ENCODE data around the gene AP2A2. TPM values are rescaled to one million over a fixed set of nuclear protein-coding genes. Genes with fewer than 3 reads are reported as not detected.
A peak's percentile ranks its signal among the peaks of the same experiment; 100 is the strongest.

The AP2A2 gene
- total RNA-seq, 1 experiment from 2014 or later = 43.1 TPM

DNA sequence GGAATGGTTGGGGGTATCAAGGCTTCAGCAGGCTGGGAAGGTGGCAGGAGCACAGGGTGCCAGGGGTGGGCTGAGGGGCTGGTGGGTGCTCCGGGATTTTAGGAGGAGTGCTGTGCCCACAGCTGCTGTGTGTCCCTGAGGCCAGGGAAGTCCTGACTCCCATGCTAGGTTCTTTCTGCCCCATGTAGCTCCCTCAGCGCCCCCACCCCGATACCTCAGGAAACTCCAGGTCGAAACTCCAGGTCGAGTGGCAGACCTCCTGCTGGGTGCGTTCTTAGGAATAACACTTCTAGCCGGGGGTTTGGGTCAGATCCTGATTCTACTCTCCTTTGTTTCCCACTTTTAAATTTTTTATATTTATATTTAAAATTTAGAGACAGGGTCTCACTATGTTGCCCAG lies 8.3 kb downstream of the AP2A2 start:
- H3K27me3 ChIP-seq = no peaks in the 10 kb centered on the region
- peaks cover 27% of the 10 kb centered on the region for H3K36me3 ChIP-seq
- DNase-seq = no peak
- no peaks in the 10 kb centered on the region for H3K9me3 ChIP-seq
- no peak overlapping the region for H3K4me3 ChIP-seq

DNA sequence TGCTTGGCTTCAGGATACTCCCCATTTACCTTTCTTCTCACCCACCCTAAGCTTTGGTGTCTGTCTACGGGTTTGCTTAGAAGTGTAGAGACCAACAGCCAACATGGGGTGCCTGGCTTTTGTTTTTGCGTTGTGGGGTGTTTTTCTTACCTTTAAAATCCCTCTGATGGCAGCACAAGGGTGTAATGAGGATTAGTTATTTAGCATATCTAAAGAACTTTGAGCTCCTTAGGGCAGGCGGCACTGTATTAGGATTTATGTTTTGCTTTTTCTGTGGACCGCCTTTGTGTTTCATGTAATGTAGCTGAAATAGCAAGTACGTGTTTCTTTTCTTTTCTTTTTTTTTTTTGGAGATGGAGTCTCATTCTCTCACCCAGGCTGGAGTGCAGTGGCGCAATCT lies 8.9 kb downstream of the AP2A2 start:
- no peaks in the 10 kb centered on the region for H3K9me3 ChIP-seq
- H3K36me3 ChIP-seq = peaks cover 26% of the 10 kb centered on the region
- no peak for DNase-seq
- no peaks in the 10 kb centered on the region for H3K27me3 ChIP-seq
- H3K4me3 ChIP-seq = no peak overlapping the region

DNA sequence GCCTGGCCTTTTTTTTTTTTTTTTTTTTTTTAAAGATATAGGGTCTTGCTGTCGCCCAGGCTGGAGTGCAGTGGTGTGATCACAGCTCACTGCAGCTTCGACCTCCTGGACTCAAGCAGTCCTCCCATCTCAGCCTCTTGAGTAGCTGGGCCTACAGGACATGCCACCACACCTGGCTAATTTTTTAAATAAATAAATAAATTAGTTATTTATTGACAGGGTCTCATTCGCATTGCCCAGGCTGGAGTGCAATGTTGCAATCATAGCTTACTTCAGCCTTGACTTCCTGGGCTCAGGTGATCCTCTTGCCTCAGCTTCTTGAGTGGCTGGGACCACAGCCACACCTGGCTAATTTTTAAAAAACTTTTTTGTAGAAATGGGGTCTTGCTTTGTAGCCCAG lies 10.5 kb downstream of the AP2A2 start:
- Histone ChIP-seq H3K27me3 (no peaks in the 10 kb centered on the region), H3K36me3 (peaks cover 20% of the 10 kb centered on the region), H3K4me3 (no peak overlapping the region), H3K9me3 (no peaks in the 10 kb centered on the region)
- DNase-seq = no peak

DNA sequence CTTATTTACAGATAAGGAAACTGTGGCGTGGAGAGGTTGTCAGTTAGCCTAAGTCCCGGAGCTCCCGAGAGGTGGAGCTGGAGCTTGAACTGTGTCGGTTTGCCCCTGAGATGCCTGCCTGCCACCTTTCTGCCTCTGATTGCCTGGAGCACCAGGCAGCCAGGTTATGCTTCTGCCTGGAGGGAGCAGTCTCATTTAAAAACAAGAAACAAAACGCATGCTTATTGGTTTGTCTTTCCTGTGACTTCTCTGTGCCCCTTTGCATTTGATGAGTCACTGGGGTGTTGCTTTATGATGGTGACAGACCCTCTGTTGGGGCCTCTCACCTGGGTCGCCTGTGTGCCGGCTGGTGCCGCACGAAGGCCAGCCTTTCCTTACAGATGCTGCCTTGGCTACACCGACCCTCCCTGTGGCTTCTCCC lies 12.2 kb downstream of the AP2A2 start:
- no peaks in the 10 kb centered on the region for H3K27me3 ChIP-seq
- H3K9me3 ChIP-seq = no peaks in the 10 kb centered on the region
- H3K36me3 ChIP-seq = peaks cover 13% of the 10 kb centered on the region
- DNase-seq = no peak
- H3K4me3 ChIP-seq = no peak overlapping the region

DNA sequence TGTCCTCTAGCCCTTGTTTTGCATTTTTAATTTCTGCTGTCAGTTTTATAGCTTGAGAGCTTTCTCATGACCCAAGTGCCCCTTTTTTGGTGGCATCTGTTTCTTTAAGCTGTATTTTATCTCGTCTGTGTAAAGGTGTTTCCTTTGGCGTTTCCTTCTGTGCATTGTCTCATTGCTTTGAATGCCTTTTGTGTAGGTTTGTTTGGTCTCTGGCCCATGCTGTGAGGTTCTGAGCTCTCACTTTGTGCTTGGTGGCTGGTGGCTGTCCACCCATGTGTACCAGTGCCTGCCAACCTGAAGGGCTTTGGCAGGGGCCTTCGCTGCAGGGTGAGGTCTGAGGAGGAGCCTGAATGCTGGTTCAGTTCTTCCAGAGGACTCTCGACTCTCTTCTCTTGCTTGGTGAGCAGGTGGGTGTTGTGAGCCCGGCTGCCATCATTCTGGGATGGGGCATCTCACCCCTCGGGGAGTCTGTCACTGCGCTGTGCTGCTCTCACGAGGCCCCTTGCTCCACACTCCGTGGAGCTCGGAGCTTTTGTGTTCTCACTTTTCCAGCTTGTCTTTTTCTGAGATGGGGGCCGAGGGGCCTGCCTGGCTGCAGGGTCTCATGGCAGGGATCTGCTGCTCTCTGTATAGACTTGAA lies 14.9 kb downstream of the AP2A2 start:
- Histone ChIP-seq H3K36me3 (peaks cover 18% of the 10 kb centered on the region), H3K9me3 (no peaks in the 10 kb centered on the region), H3K4me3 (no peak overlapping the region), H3K27me3 (no peaks in the 10 kb centered on the region)
- no peak for DNase-seq

DNA sequence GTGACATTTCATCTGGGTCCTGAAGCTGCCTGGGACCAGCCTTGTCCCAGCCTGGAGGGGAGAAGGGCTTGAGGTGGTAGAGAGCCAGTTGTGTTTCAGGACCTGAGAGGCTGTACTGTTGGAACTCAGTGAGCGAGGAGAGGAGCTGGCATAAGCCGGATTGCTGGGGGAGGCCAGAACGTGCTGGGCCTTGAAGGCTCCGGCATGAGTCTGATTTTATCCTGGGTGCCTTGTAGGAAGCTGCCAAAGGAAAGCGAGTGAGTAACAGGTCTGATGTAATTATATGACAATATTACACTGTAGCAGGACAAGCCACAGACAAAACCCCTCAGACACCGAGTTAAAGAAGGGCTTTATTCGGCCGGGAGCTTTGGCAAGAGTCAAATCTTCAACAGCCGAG lies 17.2 kb downstream of the AP2A2 start:
- no peaks in the 10 kb centered on the region; the same call in 1 of the 2 replicates for H3K9me3 ChIP-seq
- no peak overlapping the region for H3K4me3 ChIP-seq
- peak; percentile 65 for DNase-seq
- H3K36me3 ChIP-seq = peaks cover 36% of the 10 kb centered on the region
- H3K27me3 ChIP-seq = no peaks in the 10 kb centered on the region

DNA sequence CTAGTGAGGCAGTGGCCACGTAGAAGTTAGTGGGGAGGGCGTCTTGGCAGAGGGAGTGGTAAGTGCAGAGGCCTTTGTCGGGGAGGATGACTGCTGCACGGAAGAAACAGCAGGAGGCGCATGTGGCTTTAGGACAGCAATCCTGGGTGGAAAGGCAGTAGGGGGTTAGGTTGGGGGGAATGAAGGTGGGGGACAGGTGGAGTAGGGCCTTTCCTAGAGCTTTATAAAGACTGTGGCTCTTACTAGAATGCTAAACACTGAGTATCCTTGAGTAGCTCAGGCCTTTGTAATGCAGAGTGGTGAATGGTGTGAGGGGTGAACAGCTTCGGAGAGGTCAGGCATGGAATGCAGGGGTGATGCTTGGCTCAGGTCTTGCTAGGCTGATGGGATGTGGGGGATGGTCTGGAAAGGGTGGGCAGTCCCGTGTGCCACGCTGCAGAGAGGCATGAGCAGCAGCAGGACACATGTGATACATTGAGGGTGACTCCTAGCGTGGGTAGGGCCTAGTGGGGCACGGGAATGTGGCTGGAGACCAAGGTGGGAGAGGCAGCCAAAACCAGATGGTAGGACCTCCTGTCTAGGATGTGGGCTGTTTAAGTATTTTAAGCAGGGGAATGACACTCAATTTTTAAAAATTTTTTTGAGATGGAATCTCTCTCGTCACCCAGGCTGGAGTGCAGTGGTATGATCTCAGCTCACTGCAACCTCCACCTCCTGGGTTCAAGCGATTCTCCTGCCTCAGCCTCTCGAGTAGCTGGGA lies 19.2 kb downstream of the AP2A2 start:
- no peak for DNase-seq
- Histone ChIP-seq H3K4me3 (no peak overlapping the region), H3K36me3 (peaks cover 52% of the 10 kb centered on the region), H3K9me3 (peaks cover 18% of the 10 kb centered on the region), H3K27me3 (no peaks in the 10 kb centered on the region)

DNA sequence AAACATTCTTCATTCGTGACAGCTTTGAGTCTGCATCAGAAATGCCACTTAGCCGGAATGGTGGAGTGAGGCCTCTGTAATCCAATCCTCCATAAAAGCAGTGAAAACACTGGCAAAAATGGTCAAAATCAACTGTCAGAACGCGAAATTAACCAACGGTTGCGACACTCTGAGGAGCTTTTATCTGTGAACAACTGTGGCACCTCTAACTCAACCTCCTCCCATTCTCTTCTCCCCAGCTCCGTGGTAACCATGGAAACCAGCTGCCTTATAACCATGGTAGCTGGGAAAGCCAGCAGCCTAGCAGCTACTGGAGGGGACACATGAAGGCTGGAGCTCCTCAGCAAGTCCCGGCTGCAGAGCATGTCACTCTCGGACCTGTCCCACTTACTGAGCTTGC lies 20.3 kb downstream of the AP2A2 start:
- H3K9me3 ChIP-seq = peaks cover 20% of the 10 kb centered on the region
- H3K36me3 ChIP-seq = peaks cover 52% of the 10 kb centered on the region
- H3K27me3 ChIP-seq = no peaks in the 10 kb centered on the region
- DNase-seq = no peak
- H3K4me3 ChIP-seq = no peak overlapping the region

DNA sequence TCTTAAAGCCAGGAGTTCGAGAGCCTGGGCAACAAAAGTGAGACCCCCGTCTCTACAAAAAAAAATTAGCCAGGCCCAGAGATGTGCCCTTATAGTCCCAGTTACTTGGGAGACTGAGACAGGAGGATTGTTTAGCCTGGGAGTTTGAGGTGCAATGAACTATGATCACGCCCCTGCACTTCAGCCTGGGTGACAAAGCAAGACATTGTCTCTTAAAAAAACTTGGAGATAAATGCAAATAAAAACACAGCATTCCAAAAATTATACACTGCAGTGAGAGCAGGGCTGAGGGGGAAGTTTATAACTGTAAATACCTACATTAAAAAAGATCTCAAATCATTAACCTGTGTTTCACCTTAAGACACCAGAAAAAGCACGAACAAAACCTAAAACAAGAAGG lies 22.1 kb downstream of the AP2A2 start:
- H3K4me3 ChIP-seq = no peak overlapping the region
- peaks cover 48% of the 10 kb centered on the region for H3K36me3 ChIP-seq
- no peak for DNase-seq
- no peaks in the 10 kb centered on the region for H3K27me3 ChIP-seq
- H3K9me3 ChIP-seq = peaks cover 20% of the 10 kb centered on the region

DNA sequence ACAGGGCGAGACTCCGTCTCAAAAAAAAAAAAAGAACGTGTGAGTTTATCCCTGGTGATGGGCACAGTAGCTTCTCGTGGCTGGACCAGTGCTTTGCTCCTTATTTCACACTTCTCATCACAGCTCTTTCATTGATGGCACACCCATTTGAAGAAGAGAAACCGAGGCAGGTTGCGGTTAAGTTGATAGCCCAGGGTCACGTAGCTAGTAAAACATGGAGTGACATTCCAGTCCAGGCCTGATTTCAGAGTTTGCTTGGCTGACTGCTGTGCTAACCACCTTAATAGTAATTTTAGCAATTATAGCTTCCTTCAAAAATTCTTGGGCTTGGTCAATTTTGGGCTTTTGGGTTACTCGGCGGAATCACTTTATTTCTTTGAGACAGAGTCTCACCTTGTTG lies 25.8 kb downstream of the AP2A2 start:
- no peak for DNase-seq
- no peaks in the 10 kb centered on the region for H3K27me3 ChIP-seq
- peaks cover 20% of the 10 kb centered on the region for H3K9me3 ChIP-seq
- no peak overlapping the region for H3K4me3 ChIP-seq
- peaks cover 33% of the 10 kb centered on the region for H3K36me3 ChIP-seq

DNA sequence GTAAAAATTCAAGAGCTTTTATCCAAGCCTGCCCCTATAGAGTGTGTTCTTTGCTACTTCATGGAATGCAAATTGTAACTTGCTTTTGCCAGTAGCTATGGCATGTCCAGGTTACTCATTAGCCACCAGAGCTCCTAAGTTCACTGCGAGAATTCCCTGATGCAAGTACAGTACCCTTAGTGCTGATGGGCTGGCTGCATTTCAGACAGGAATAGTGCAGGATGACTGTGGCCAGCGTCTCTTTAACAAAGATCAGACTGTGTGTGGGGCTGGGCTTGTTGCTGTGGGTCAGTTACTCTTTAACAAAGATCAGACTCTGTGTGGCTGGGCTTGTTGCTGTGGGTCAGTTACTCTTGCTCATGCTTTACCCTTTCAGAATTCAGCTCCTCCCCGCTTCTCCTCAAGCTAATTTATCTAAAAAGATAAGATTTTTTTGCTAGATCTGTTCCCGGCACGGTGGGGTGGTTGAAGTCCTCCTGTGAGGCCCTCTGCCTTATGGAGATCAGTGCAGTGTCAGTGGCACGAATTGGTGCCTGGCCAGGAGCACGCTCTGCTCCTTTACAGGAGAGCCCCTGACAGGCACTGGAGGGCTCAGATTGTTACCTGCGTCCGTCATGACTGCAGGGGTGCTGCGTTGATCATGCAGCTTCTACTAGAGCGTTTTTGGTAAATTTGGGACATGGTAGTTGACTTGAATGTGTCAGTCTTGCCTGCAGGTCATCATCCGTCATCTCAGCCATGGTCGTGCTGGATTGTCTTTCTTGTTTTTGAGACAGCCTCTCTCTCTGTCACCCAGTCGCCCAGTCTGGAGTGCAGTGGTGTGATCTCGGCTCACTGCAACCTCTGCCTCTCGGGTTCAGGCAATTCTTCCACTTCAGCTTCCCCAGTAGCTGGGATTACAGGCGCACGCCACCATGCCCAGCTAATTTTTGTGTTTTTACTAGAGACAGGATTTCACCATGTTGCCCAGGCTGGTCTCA lies 27.0 kb downstream of the AP2A2 start:
- DNase-seq = no peak
- Histone ChIP-seq H3K36me3 (peaks cover 28% of the 10 kb centered on the region), H3K9me3 (peaks cover 20% of the 10 kb centered on the region), H3K4me3 (no peak overlapping the region), H3K27me3 (no peaks in the 10 kb centered on the region)

DNA sequence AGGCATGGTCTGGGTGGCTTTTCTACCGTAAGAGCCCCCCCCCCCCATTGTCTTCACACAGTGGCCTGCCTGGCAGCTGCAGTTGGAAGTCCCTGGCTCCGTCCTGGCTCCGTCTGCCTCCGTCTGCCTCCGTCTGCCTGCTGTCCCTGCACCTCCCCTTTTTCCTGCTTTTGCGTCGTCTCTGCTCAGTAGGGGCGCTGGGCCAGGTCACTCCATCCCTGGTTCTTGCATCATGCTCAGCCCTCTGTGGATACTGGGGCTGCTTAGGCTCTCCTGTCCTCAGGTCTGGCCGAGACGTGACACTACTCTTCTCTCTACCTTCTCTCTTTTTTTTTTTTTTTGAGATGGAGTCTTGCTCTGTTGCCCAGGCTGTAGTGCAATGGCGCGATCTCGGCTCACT lies 27.8 kb downstream of the AP2A2 start:
- Histone ChIP-seq H3K9me3 (peaks cover 16% of the 10 kb centered on the region), H3K36me3 (peaks cover 28% of the 10 kb centered on the region)
- DNase-seq = no peak

DNA sequence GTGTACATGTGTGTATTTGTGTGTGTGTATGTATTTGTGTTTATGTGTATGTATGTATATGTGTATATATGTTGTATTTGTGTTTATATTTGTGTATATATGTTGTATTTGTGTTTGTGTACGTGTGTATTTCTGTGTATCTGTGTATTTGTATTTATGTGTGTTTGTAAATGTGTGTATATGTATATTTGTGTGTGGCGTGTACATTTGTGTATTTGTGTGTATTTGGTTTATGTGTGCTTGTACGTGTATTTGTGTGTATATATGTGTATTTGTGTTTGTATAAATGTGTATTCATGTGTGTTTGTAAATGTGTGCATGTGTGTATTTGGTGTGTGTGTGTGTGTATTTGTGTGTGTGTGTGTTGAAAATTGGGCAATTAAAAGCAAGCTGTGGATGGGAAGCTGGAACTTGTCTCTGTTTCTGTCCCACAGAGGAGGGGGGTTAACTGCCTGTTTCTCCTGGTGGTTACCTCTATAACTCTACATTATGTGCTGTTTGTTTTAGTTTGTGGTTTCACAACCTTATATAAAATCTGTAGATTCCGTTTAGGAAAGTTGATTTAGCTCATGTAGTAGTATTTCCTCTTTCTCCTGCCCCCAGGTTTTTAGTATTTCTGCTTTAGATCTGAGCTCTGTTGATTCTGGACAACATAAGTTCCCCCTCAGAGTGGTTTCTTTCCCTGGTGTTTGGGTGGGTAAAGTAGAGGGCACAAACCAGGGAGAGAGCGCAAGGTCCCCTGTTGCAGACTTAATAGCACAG lies 28.9 kb downstream of the AP2A2 start:
- DNase-seq = no peak
- Histone ChIP-seq H3K4me3 (no peak overlapping the region), H3K27me3 (no peaks in the 10 kb centered on the region), H3K36me3 (peaks cover 24% of the 10 kb centered on the region), H3K9me3 (peaks cover 5% of the 10 kb centered on the region)

More for the DNA sequence above, 27.8 kb downstream of the AP2A2 start:
- H3K4me3 ChIP-seq = no peak overlapping the region
- H3K27me3 ChIP-seq = no peaks in the 10 kb centered on the region

DNA sequence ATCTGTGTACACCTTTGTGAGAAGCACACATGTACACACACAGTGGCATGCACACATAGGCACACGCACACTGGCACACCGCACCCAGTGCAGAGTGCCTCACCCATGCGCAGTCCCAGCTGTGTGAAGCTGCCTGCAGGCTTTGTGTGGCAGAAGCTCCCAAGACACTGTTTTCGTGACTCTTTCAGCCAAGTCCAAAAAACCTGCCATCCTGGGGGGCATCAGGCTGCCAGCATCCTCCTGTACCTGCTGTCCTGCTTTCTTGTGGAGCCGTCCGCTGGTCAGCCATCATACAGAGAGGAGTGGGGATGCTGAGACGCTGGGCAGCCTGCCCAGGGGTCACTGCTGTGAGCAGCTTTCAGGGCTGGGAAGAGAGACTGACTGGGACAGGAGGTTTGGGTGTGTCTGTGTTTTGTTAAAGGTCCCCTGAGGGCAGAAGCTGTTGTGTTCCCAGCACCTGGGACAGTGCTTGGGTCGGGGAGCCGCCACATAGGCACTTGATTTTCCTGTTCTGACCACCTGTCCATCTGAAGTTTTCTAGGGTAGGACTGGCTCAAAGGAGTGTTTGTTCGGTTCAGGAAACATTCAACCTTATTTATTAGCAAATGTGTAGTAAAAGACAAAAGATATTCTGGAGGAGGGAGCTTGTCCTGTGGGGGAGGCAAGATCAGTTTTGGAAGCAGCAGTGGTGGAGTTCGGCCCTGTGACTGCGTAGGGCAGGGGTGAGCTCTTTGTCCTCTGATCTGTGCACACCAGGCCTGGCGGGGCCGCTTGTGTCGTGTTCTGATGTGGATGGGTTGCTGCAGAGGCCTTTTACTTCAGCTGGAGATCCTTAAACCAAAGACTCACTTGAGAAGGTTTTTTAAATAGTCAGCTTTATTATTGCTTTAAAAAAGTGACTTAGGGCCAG lies 29.7 kb downstream of the AP2A2 start:
- no peak for DNase-seq
- Histone ChIP-seq H3K4me3 (no peak overlapping the region), H3K27me3 (no peaks in the 10 kb centered on the region), H3K9me3 (no peaks in the 10 kb centered on the region), H3K36me3 (peaks cover 28% of the 10 kb centered on the region)

DNA sequence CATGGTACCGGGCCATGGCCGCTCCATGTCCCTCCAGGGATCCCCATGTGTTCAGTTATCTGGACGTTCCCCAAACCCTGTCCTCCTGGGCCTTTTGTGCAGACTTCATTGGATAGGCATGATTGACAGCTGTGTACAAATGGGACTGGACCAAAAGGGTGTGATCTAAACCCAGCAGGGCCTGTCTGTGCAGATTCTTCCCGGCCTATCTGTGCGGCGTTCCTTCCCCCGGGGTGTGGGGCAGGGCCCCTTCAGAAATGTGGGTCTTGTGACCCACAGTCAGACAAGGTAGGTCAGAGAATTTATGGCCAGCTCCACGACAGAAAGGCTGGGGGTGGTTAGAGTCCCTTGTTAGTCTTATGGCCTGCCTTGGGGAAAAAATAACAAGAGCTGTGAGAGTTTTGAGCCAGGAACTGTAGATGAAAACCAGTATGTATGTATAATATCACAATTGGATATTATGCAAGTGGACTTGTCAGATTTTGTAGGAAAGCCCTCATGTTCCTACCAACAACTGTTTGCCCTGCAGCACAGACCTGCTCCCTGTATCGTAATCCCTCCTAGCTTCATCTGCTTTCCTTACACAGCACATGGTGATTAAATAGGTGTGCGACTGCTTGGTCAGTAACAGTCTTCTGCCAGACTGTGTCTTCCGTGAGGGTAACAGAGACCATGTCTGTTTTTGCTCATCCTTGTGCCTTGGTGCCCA lies 31.7 kb downstream of the AP2A2 start:
- Histone ChIP-seq H3K4me3 (no peak overlapping the region), H3K36me3 (peaks cover 32% of the 10 kb centered on the region), H3K9me3 (no peaks in the 10 kb centered on the region), H3K27me3 (no peaks in the 10 kb centered on the region)
- DNase-seq = no peak

Measured in MG63 (cell line).